HepG2 (cell line): ENCODE results near the gene IGFBP5. TPM values are rescaled to one million over a fixed set of nuclear protein-coding genes. Genes with fewer than 3 reads are reported as not detected.

Experiments
- ATAC-seq: fragments of 200-7000 bp; cut with Tn5 transposase; 3 replicates; pipeline ENCODE4 v1.9.1; 2020; ENCODE audit warnings: mild to moderate bottlenecking, moderate library complexity
- BruUV-seq: library from RNA; stranded (reverse); fragments of 400-500 nt; replicated peaks from 2 replicates; lab custom pipeline; 2021; lab: Mats Ljungman, UMichigan
- CTCF ChIA-PET: fragments of 300-600 bp; formaldehyde crosslinking; extraction: SDS; loops from one replicate; lab custom pipeline; 2021; ENCODE audit warnings: low total read pairs, inconsistent platforms, low intra/inter-chr PET ratio; lab: Yijun Ruan, JAX
- POLR2A ChIA-PET: fragments of 350-600 bp; sonication (Branson Sonifier 250); formaldehyde crosslinking; loops from one replicate; lab custom pipeline; 2020; ENCODE audit warnings: antibody characterized with exemption, inconsistent platforms; lab: Yijun Ruan, JAX
- DNase-seq: peaks from one replicate; pipeline ENCODE4 v3.0.0-alpha.2; 2015; ENCODE audit warnings: low spot score
- FAIRE-seq: peaks from 3 replicates; lab custom pipeline; 2011; peaks lifted over from hg19 to GRCh38; lab: Jason Lieb, UNC
- H2AFZ ChIP-seq: one replicate; pipeline ENCODE4 v1.6.1; 2011; ENCODE audit warnings: low read length, inconsistent platforms
- H3K27ac ChIP-seq: fragments of 300-600 bp; 3 replicates; pipeline ENCODE4 v1.8.0; 2011; ENCODE audit warnings: mixed run types, mild to moderate bottlenecking, mixed read lengths, low read length, inconsistent platforms; ENCODE audit not compliant: insufficient read depth; ENCODE audit errors: extremely low read length
- H3K27me3 ChIP-seq, 2 experiments: fragments of 200-600 bp in 1 of 2; 2 replicates in 1 of 2; 3 replicates in 1 of 2; pipeline versions ENCODE4 v1.6.0 to v1.8.0; 2011; ENCODE audit warnings: low read length in 2 of 2, mild to moderate bottlenecking in 2 of 2, moderate library complexity in 2 of 2, inconsistent platforms in 1 of 2; ENCODE audit not compliant: insufficient read depth in 2 of 2, control insufficient read depth in 1 of 2
- H3K36me3 ChIP-seq, 2 experiments: fragments of 200-600 bp in 1 of 2; replicated peaks in 1 of 2; 2 replicates in 1 of 2; 3 replicates in 1 of 2; pipeline versions ENCODE4 v1.5.1 to v1.8.0; 2011; ENCODE audit warnings: low read length in 2 of 2, inconsistent platforms in 1 of 2; ENCODE audit not compliant: insufficient read depth in 2 of 2, control insufficient read depth in 1 of 2
- H3K4me1 ChIP-seq: 2 replicates; pipeline ENCODE4 v1.5.1; 2012; ENCODE audit warnings: low read length, inconsistent platforms; ENCODE audit not compliant: insufficient read depth
- H3K4me2 ChIP-seq: 2 replicates; pipeline ENCODE4 v1.6.0; 2011; ENCODE audit warnings: low read depth, low read length, inconsistent platforms
- H3K4me3 ChIP-seq, 3 experiments: fragments of 200-600 bp in 1 of 3; sonication (generic), shearing (Covaris generic) in 1 of 3; replicated peaks in 1 of 3; 2 replicates each; pipeline ENCODE4 v1.5.1; 2011 to 2016; ENCODE audit warnings: low read length in 3 of 3, inconsistent platforms in 2 of 3, low read depth in 2 of 3, mild to moderate bottlenecking in 2 of 3, control low read depth in 1 of 3, mixed read lengths in 1 of 3; ENCODE audit not compliant: insufficient read depth in 1 of 3
- H3K79me2 ChIP-seq: one replicate; pipeline ENCODE4 v1.6.1; 2011; ENCODE audit warnings: low read length, inconsistent platforms; ENCODE audit not compliant: insufficient read depth
- H3K9ac ChIP-seq: 2 replicates; pipeline ENCODE4 v1.6.0; 2011; ENCODE audit warnings: mild to moderate bottlenecking, low read depth, low read length, inconsistent platforms; ENCODE audit not compliant: insufficient read depth
- H3K9me3 ChIP-seq: 2 replicates; pipeline ENCODE4 v1.5.1; 2012; ENCODE audit warnings: mild to moderate bottlenecking, low read length
- H4K20me1 ChIP-seq: 2 replicates; pipeline ENCODE4 v1.6.0; 2011; ENCODE audit warnings: inconsistent platforms, mild to moderate bottlenecking, low read length, moderate library complexity; ENCODE audit not compliant: insufficient read depth
- CTCF ChIP-seq: sonication (generic); formaldehyde crosslinking; IDR thresholded peaks from 2 replicates; pipeline ENCODE4 v1.5.0; 2020; ENCODE audit warnings: mild to moderate bottlenecking, missing genetic modification reagents, moderate library complexity
- DRAP1 ChIP-seq: IDR thresholded peaks from 2 replicates; pipeline ENCODE4 v1.6.1; 2016; ENCODE audit warnings: missing genetic modification reagents, missing compliant biosample characterization
- FOXM1 ChIP-seq: sonication (generic); formaldehyde crosslinking; IDR thresholded peaks from 2 replicates; pipeline ENCODE4 v1.5.0; 2020; ENCODE audit warnings: missing genetic modification reagents
- HES4 ChIP-seq: sonication (generic); formaldehyde crosslinking; IDR thresholded peaks from 2 replicates; pipeline ENCODE4 v1.9.0; 2021; ENCODE audit warnings: mild to moderate bottlenecking, missing genetic modification reagents, borderline replicate concordance
- HOXA7 ChIP-seq: sonication (generic); formaldehyde crosslinking; IDR thresholded peaks from 2 replicates; pipeline ENCODE4 v1.8.1; 2022; ENCODE audit warnings: mild to moderate bottlenecking, missing genetic modification reagents, moderate library complexity
- JDP2 ChIP-seq: sonication (generic); formaldehyde crosslinking; IDR thresholded peaks from 2 replicates; pipeline ENCODE4 v1.8.1; 2022; ENCODE audit warnings: missing genetic modification reagents, borderline replicate concordance
- KDM6A ChIP-seq: IDR thresholded peaks from 2 replicates; pipeline ENCODE4 v1.6.1; 2016; ENCODE audit warnings: low read depth
- MAF1 ChIP-seq: sonication (generic); formaldehyde crosslinking; IDR thresholded peaks from 2 replicates; pipeline ENCODE4 v1.5.0; 2020; ENCODE audit warnings: missing genetic modification reagents, borderline replicate concordance
- PAX8 ChIP-seq: sonication (generic); formaldehyde crosslinking; IDR thresholded peaks from 2 replicates; pipeline ENCODE4 v1.8.0; 2022; ENCODE audit warnings: mild to moderate bottlenecking, missing genetic modification reagents, borderline replicate concordance
- PLSCR1 ChIP-seq: sonication (generic); formaldehyde crosslinking; IDR thresholded peaks from 2 replicates; pipeline ENCODE4 v1.5.0; 2020; ENCODE audit warnings: missing genetic modification reagents, mild to moderate bottlenecking, borderline replicate concordance
- POLR2AphosphoS2 ChIP-seq: IDR thresholded peaks from 2 replicates; pipeline ENCODE4 v1.6.1; 2011; ENCODE audit warnings: low read depth, low read length, improper control_type of control experiment
- SETDB1 ChIP-seq: sonication (generic); formaldehyde crosslinking; IDR thresholded peaks from 2 replicates; pipeline ENCODE4 v1.5.1; 2020; ENCODE audit warnings: missing genetic modification reagents, mild to moderate bottlenecking, borderline replicate concordance
- TFE3 ChIP-seq: IDR thresholded peaks from 2 replicates; pipeline ENCODE4 v1.6.1; 2016
- ZFYVE20 ChIP-seq: sonication (generic); formaldehyde crosslinking; IDR thresholded peaks from 2 replicates; pipeline ENCODE4 v1.8.0; 2023; ENCODE audit warnings: low read depth, mild to moderate bottlenecking, moderate library complexity, missing genetic modification reagents, borderline replicate concordance
- ZNF138 ChIP-seq: sonication (generic); formaldehyde crosslinking; IDR thresholded peaks from 2 replicates; pipeline ENCODE4 v1.5.0; 2020; ENCODE audit warnings: mild to moderate bottlenecking, low read depth, missing genetic modification reagents
- ZNF331 ChIP-seq: sonication (generic); formaldehyde crosslinking; IDR thresholded peaks from 2 replicates; pipeline ENCODE4 v1.4.0; 2020; ENCODE audit warnings: missing genetic modification reagents
- ZNF501 ChIP-seq: sonication (generic); formaldehyde crosslinking; IDR thresholded peaks from 2 replicates; pipeline ENCODE4 v1.5.1; 2020; ENCODE audit warnings: mild to moderate bottlenecking, moderate library complexity, missing genetic modification reagents
- ZNF564 ChIP-seq: sonication (generic); formaldehyde crosslinking; IDR thresholded peaks from 2 replicates; pipeline ENCODE4 v1.8.1; 2023; ENCODE audit warnings: mild to moderate bottlenecking, missing genetic modification reagents
- WGBS: methylation state at CpG from one replicate; pipeline ENCODE4 v1.1.6; 2017; ENCODE audit warnings: low lambda C conversion rate; 5-methylcytosine and 5-hydroxymethylcytosine counted together
- in situ Hi-C: cut with HindIII; loops from 2 replicates; pipeline ENCODE4 v1.10.0; 2017; ENCODE audit warnings: low pct_unique_long_range_greater_than_20kb; ENCODE audit not compliant: extremely low pct_ligation_motif_present
- intact Hi-C: fragments of 100-400 bp; cut with micrococcal nuclease; formaldehyde crosslinking; loops from one replicate; pipeline ENCODE4 v1.10.0; 2022; ENCODE audit not compliant: unreplicated experiment
- polyA plus RNA-seq, 8 experiments: library from polyadenylated mRNA; depleted of rRNA in 3 of 8; stranded (reverse) in 7 of 8; unstranded in 1 of 8; fragments of >200 nt; fragmentation: Illumina TruSeq in 4 of 8; extraction: Trizol in 4 of 8; gene quantifications; 2 replicates each; pipeline versions ENCODE4 v1.2.1 to v1.2.3, GENCODE V29; 2011 to 2016; ENCODE audit warnings: low read depth in 4 of 8, missing spikeins in 1 of 8, mixed read lengths in 1 of 8; ENCODE audit not compliant: insufficient read depth in 1 of 8
- total RNA-seq, 5 experiments: library from RNA; depleted of rRNA; stranded (reverse); fragments of >200 nt; fragmentation: Illumina TruSeq; extraction: Trizol; gene quantifications; 2 replicates each; pipeline ENCODE4 v1.2.3, GENCODE V29; 2016; ENCODE audit warnings: low read depth in 1 of 5

Gene IGFBP5
- total and polyA plus RNA-seq, 2 of the 13 experiments (the other 11 are each of a cell fraction or from before 2014, with no cell fraction given): 0.15 TPM; not detected in 1

GRCh38 chr2:216663846-216664245, 31.5 kb downstream of the IGFBP5 start:
- WGBS: 69% methylated on average over 15 of the region's 18 CpGs
- no TSS peak for BruUV-seq
- Histone ChIP-seq H3K4me1 (peaks cover 28% of the 10 kb centered on the region), H3K79me2 (no peaks in the 10 kb centered on the region), H2AFZ (no peak overlapping the region), H3K4me2 (no peak overlapping the region), H4K20me1 (no peaks in the 10 kb centered on the region), H3K36me3 (no peaks in the 10 kb centered on the region), H3K4me3 (no peak overlapping the region), H3K9ac (no peak overlapping the region), H3K27me3 (peaks cover 0 to 15% of the 10 kb centered on the region in 2 experiments; a peak in 3 of 5 replicates), H3K9me3 (no peaks in the 10 kb centered on the region), H3K27ac (no peak overlapping the region)
- intact Hi-C loops (no loop called here), in situ Hi-C loops (no loop called here)
- CTCF ChIA-PET: interaction anchor here (6.8 kb wide), 1 partner anchor 146 kb away, joined by 257 read pairs; no protein-coding TSS in a partner anchor
- FAIRE-seq (no peak), DNase-seq (no peak), ATAC-seq (no peak)
- POLR2A ChIA-PET: interaction anchor here (1.4 to 2.9 kb wide), 2 partner anchors 90 to 144 kb away, joined by 3 to 8 read pairs; no protein-coding TSS in a partner anchor
- TF ChIP-seq FOXM1 (CRISPR knock-in tag) (no peak), ZNF331 (CRISPR knock-in tag) (no peak), CTCF (CRISPR knock-in tag) (no peak), ZNF564 (no peak), TFE3 (no peak), PAX8 (CRISPR knock-in tag) (no peak), JDP2 (CRISPR knock-in tag) (no peak), HOXA7 (no peak), MAF1 (CRISPR knock-in tag) (no peak), DRAP1 (CRISPR knock-in tag) (no peak), ZFYVE20 (CRISPR knock-in tag) (no peak), KDM6A (CRISPR knock-in tag) (no peak), ZNF501 (CRISPR knock-in tag) (no peak), PLSCR1 (no peak), SETDB1 (CRISPR knock-in tag) (no peak), POLR2AphosphoS2 (no peak), HES4 (CRISPR knock-in tag) (no peak), ZNF138 (CRISPR knock-in tag) (no peak)
